Lung microvascular endothelial cell (primary cell): ENCODE results near the gene XPO4. TPM values are rescaled to one million over a fixed set of nuclear protein-coding genes. Genes with fewer than 3 reads are reported as not detected.
"Not testable (repeated sequence)": the region's sequence is repeated elsewhere in the genome, so short reads cannot be mapped to it uniquely, and the experiment has no call there.

ENCODE experiments used
- DNase-seq, 2 donors: peaks; one replicate each; pipeline versions ENCODE4 v3.0.0 to v3.0.0-alpha.2; 2010; ENCODE audit warnings: low read depth in 2 of 2
- total RNA-seq: library from RNA; depleted of rRNA; stranded (reverse); fragments of >200 nt; gene quantifications from 2 replicates; pipeline ENCODE4 v1.2.1, GENCODE V29; 2014

XPO4 gene
- total RNA-seq, result 16.3 and 16.7 TPM in 2 replicates

GRCh38 chr13:20902438-20903163, at the start of gene XPO4:
Gene XPO4, minus strand, starts transcription at chr13:20902746. Its CDS starts 8 bp downstream, at chr13:20902738.
- DNase-seq, result peak; percentile 81 to 88

GRCh38 chr13:20948001-20948400, 45.5 kb upstream of the XPO4 start:
- DNase-seq, result not testable (repeated sequence)

- peak; percentile 16 to 24 for DNase-seq
Measured at GRCh38 chr13:20945952-20946383, 43.4 kb upstream of the XPO4 start.

GRCh38 chr13:20942938-20943559, 40.5 kb upstream of the XPO4 start:
- DNase-seq, result no peak

GRCh38 chr13:20940511-20940910, 38.0 kb upstream of the XPO4 start:
- DNase-seq, result not testable (repeated sequence)

GRCh38 chr13:20940083-20940482, 37.5 kb upstream of the XPO4 start:
- DNase-seq, result no peak

- DNase-seq, result no peak
Measured at GRCh38 chr13:20939662-20940061, 37.1 kb upstream of the XPO4 start.

- no peak for DNase-seq
Measured at GRCh38 chr13:20938302-20938701, 35.8 kb upstream of the XPO4 start.

- DNase-seq, result no peak
Measured at GRCh38 chr13:20927596-20928257, 25.2 kb upstream of the XPO4 start.

- DNase-seq, result not testable (repeated sequence)
Measured at GRCh38 chr13:20925395-20925790, 22.8 kb upstream of the XPO4 start.

- peak; percentile 88 to 93 for DNase-seq
Measured at GRCh38 chr13:20924758-20925394, 22.3 kb upstream of the XPO4 start.

GRCh38 chr13:20923272-20923671, 20.7 kb upstream of the XPO4 start:
- DNase-seq, result no peak

GRCh38 chr13:20921572-20921971, 19.0 kb upstream of the XPO4 start:
- DNase-seq, result no peak

GRCh38 chr13:20915676-20916075, 13.1 kb upstream of the XPO4 start:
- not testable (repeated sequence) for DNase-seq

GRCh38 chr13:20911037-20911436, 8.5 kb upstream of the XPO4 start:
- no peak for DNase-seq

- DNase-seq, result no peak
Measured at GRCh38 chr13:20908714-20909497, 6.4 kb upstream of the XPO4 start.

GRCh38 chr13:20904908-20905307, 2.4 kb upstream of the XPO4 start:
- no peak for DNase-seq

- DNase-seq, result no peak
Measured at GRCh38 chr13:20903164-20903475, 574 bp upstream of the XPO4 start.

GRCh38 chr13:20901668-20902437, 693 bp downstream of the XPO4 start:
- peak; percentile 44 to 54 for DNase-seq

- no peak for DNase-seq
Measured at GRCh38 chr13:20894245-20894644, 8.3 kb downstream of the XPO4 start.

- DNase-seq, result no peak
Measured at GRCh38 chr13:20891768-20892167, 10.8 kb downstream of the XPO4 start.
